Left ventricle myocardium inferior (tissue), 1 donor: ENCODE measurements around the gene PPL. TPM values are rescaled to one million over a fixed set of nuclear protein-coding genes. Genes with fewer than 3 reads are reported as not detected.
A peak's percentile ranks its signal among the peaks of the same experiment; 100 is the strongest.

Experiments used
- DNase-seq: peaks from one replicate; pipeline ENCODE4 v3.0.0-alpha.2; 2020
- H3K27ac ChIP-seq: fragments of 200-600 bp; replicated peaks from 2 replicates; pipeline ENCODE4 v1.8.0; 2021
- H3K27me3 ChIP-seq: fragments of 200-600 bp; 2 replicates; pipeline ENCODE4 v1.8.0; 2021; ENCODE audit warnings: low read depth
- H3K36me3 ChIP-seq: fragments of 200-600 bp; 2 replicates; pipeline ENCODE4 v1.8.0; 2021
- H3K4me1 ChIP-seq: fragments of 200-600 bp; 2 replicates; pipeline ENCODE4 v1.8.0; 2021
- H3K4me3 ChIP-seq: fragments of 200-600 bp; 2 replicates; pipeline ENCODE4 v1.8.0; 2021; ENCODE audit warnings: mild to moderate bottlenecking, moderate library complexity
- H3K9me3 ChIP-seq: fragments of 200-600 bp; replicated peaks from 2 replicates; pipeline ENCODE4 v1.8.0; 2021
- CTCF ChIP-seq: fragments of 200-600 bp; IDR thresholded peaks from 2 replicates; pipeline ENCODE4 v1.8.0; 2021; ENCODE audit warnings: antibody characterized with exemption, mild to moderate bottlenecking, borderline replicate concordance
- intact Hi-C: fragments of 100-400 bp; cut with micrococcal nuclease; formaldehyde crosslinking; loops from one replicate; pipeline ENCODE4 v1.11.0; 2022
- total RNA-seq: library from RNA; stranded (reverse); fragmentation: NEBNext Ultra II Directional; extraction: Animal tissue kit (Norgen Biotek cat#: 25700); gene quantifications from one replicate; pipeline ENCODE4 v1.2.1, GENCODE V29; 2021
- donor health status: DM: no; HTN: yes; CAD: no; lungs with severe emphysema.

PPL gene
- total RNA-seq, 1 donor from 2014 or later = 7.6 TPM

- intact Hi-C loops = no loop called here
- Histone ChIP-seq H3K36me3 (peaks cover 89% of the 10 kb centered on the region), H3K27me3 (no peaks in the 10 kb centered on the region), H3K4me1 (peaks cover 21% of the 10 kb centered on the region), H3K4me3 (no peak overlapping the region), H3K27ac (no peak overlapping the region), H3K9me3 (no peaks in the 10 kb centered on the region)
- no peak for TF ChIP-seq CTCF
- DNase-seq = no peak
Observed at GRCh38 chr16:4884209-4884608, 52.7 kb downstream of the PPL start.

- intact Hi-C loops = no loop called here
- TF ChIP-seq CTCF = no peak
- Histone ChIP-seq H3K27ac (peak overlapping the region; percentile 67), H3K27me3 (no peaks in the 10 kb centered on the region), H3K4me1 (peaks cover 21% of the 10 kb centered on the region), H3K36me3 (peaks cover 93% of the 10 kb centered on the region), H3K9me3 (no peaks in the 10 kb centered on the region), H3K4me3 (no peak overlapping the region)
- DNase-seq = no peak
Observed at GRCh38 chr16:4883501-4883900, 53.4 kb downstream of the PPL start.

GRCh38 chr16:4882633-4883285 is 54.2 kb downstream of the PPL start:
- no peak for DNase-seq
- intact Hi-C loops = no loop called here
- no peaks in the 10 kb centered on the region for H3K27me3 ChIP-seq

GRCh38 chr16:4882000-4882632 is 54.8 kb downstream of the PPL start:
- Histone ChIP-seq H3K27me3 (no peaks in the 10 kb centered on the region), H3K4me3 (no peak overlapping the region), H3K9me3 (no peaks in the 10 kb centered on the region), H3K36me3 (peaks cover 93% of the 10 kb centered on the region), H3K27ac (peak overlapping the region; percentile 67), H3K4me1 (peaks cover 21% of the 10 kb centered on the region)
- intact Hi-C loops = no loop called here
- no peak for DNase-seq
- TF ChIP-seq CTCF = no peak

More at GRCh38 chr16:4882633-4883285, 54.2 kb downstream of the PPL start:
- TF ChIP-seq CTCF = no peak
- Histone ChIP-seq H3K4me3 (no peak overlapping the region), H3K27ac (peak overlapping the region; percentile 67), H3K36me3 (peaks cover 93% of the 10 kb centered on the region), H3K9me3 (no peaks in the 10 kb centered on the region), H3K4me1 (peaks cover 21% of the 10 kb centered on the region)

- Histone ChIP-seq H3K9me3 (no peaks in the 10 kb centered on the region), H3K27ac (no peak overlapping the region), H3K36me3 (peaks cover 94% of the 10 kb centered on the region), H3K4me1 (peaks cover 21% of the 10 kb centered on the region), H3K27me3 (no peaks in the 10 kb centered on the region), H3K4me3 (no peak overlapping the region)
- TF ChIP-seq CTCF = no peak
- no peak for DNase-seq
- intact Hi-C loops = no loop called here
Observed at GRCh38 chr16:4880006-4880580, 56.9 kb downstream of the PPL start.
